ENCODE measurements around the gene HDAC4. TPM values are rescaled to one million over a fixed set of nuclear protein-coding genes. Genes with fewer than 3 reads are reported as not detected.

The HDAC4 gene
- total and polyA plus RNA-seq, 2 of the 4 experiments (the other 2 are of a cell fraction): 4.1 to 7.2 TPM

- H2BK20ac ChIP-seq (ENCODE audit: low read depth, low read length): no peak overlapping the region
- H3K14ac ChIP-seq (replicated peaks; ENCODE audit: low read depth, low read length): no peak overlapping the region
- H4K5ac ChIP-seq (ENCODE audit: low read depth, low read length): no peak overlapping the region
- DNase-seq: no peak
- no peak overlapping the region for H2BK15ac ChIP-seq (ENCODE audit: low read depth, low read length)
- intact Hi-C loops (cut with micrococcal nuclease): loop anchor here (5.0 kb wide), 1 partner anchor 851 kb away; no protein-coding TSS in a partner anchor
- CTCF ChIA-PET: no interaction called here
- H3K18ac ChIP-seq (ENCODE audit: low read depth, low read length): no peak overlapping the region
- no peak overlapping the region for H2AK9ac ChIP-seq (replicated peaks; ENCODE audit: low read depth, low read length, poor library complexity)
- H4K20me1 ChIP-seq (ENCODE audit: insufficient read depth, low read length): peaks cover 3% of the 10 kb centered on the region
- H4K8ac ChIP-seq (ENCODE audit: low read depth in 2 of 2, low read length in 2 of 2): no peak overlapping the region
- TF ChIP-seq MAZ (IDR thresholded peaks at IDR 0.05; ENCODE audit: borderline replicate concordance, low read depth, low read length) (no peak), RAD21 (IDR thresholded peaks at IDR 0.05; ENCODE audit: low read length) (no peak), FOS (IDR thresholded peaks at IDR 0.05; ENCODE audit: low read depth, low read length) (no peak), USF2 (IDR thresholded peaks at IDR 0.05; ENCODE audit: low read depth, low read length) (no peak)
- H3K36me3 ChIP-seq (ENCODE audit: control insufficient read depth, insufficient read depth, low read length): peaks cover 77% of the 10 kb centered on the region
- no peak overlapping the region for H3K56ac ChIP-seq (ENCODE audit: extremely low read depth, insufficient read depth, low read length)
- H3K4ac ChIP-seq (ENCODE audit: low read depth, low read length): no peak overlapping the region
- no peak overlapping the region for H3K4me2 ChIP-seq (ENCODE audit: low read depth, low read length)
- no peak overlapping the region for H3K9ac ChIP-seq (ENCODE audit: low read depth, low read length)
- no peak overlapping the region for H3K27ac ChIP-seq (ENCODE audit: insufficient read depth, low read length)
- no peaks in the 10 kb centered on the region for H3K79me1 ChIP-seq (ENCODE audit: low read depth in 1 of 2, low read length in 2 of 2)
- dilution Hi-C loops (cut with HindIII; ENCODE audit: low sequenced_read_pairs, unreplicated experiment): no loop called here
- H3K9me3 ChIP-seq (ENCODE audit: control insufficient read depth, insufficient read depth, low read length): no peaks in the 10 kb centered on the region
- 0 out of 2 replicates have a peak, but pooled peaks cover 3% of the 10 kb centered on the region for H3K9me1 ChIP-seq (ENCODE audit: insufficient read depth, low read length)
- no peak for ATAC-seq (ENCODE audit: low read depth)
- H3K27me3 ChIP-seq (ENCODE audit: control insufficient read depth, insufficient read depth, low read length): no peaks in the 10 kb centered on the region
- no peak overlapping the region for H3K23ac ChIP-seq (ENCODE audit: low read depth, low read length)
- no TSS peak for BruUV-seq (replicated peaks)
- H2BK120ac ChIP-seq (ENCODE audit: low read depth, low read length): no peak overlapping the region
- no peak overlapping the region for H3K4me3 ChIP-seq (ENCODE audit: insufficient read depth, low read depth, low read length)
- POLR2A ChIA-PET (ENCODE audit: unreplicated experiment): no interaction called here
- no peak overlapping the region for H4K91ac ChIP-seq (ENCODE audit: insufficient read depth, low read depth, low read length)
- 100% methylated on average over 1 of the region's 14 CpGs; no CpG with 5 or more reads in 1 of the 2 experiments for WGBS, 2 experiments (ENCODE audit: extremely low coverage in 2 of 2, insufficient read length in 1 of 2)
- H2AFZ ChIP-seq (replicated peaks; ENCODE audit: low read length, poor library complexity): no peak overlapping the region
- H2BK5ac ChIP-seq (ENCODE audit: low read depth, low read length, poor library complexity, severe bottlenecking): no peak overlapping the region
- H2AK5ac ChIP-seq (ENCODE audit: low read depth, low read length): no peak overlapping the region
- H3K4me1 ChIP-seq (ENCODE audit: control insufficient read depth, insufficient read depth, low read length): no peaks in the 10 kb centered on the region
- in situ Hi-C loops (cut with MboI; ENCODE audit: low sequenced_read_pairs): loop anchor here (25.0 kb wide), 1 partner anchor 846 kb away; no protein-coding TSS in a partner anchor
Observed at GRCh38 chr2:239141021-239141760, 259.6 kb downstream of the HDAC4 start.

Data from IMR-90 (cell line).